ENCODE data around the gene FAM135A. TPM values are rescaled to one million over a fixed set of nuclear protein-coding genes. Genes with fewer than 3 reads are reported as not detected.

Gene FAM135A
- total and polyA plus RNA-seq, 2 experiments from 2014 or later = 35.2 to 68.7 TPM

DNA sequence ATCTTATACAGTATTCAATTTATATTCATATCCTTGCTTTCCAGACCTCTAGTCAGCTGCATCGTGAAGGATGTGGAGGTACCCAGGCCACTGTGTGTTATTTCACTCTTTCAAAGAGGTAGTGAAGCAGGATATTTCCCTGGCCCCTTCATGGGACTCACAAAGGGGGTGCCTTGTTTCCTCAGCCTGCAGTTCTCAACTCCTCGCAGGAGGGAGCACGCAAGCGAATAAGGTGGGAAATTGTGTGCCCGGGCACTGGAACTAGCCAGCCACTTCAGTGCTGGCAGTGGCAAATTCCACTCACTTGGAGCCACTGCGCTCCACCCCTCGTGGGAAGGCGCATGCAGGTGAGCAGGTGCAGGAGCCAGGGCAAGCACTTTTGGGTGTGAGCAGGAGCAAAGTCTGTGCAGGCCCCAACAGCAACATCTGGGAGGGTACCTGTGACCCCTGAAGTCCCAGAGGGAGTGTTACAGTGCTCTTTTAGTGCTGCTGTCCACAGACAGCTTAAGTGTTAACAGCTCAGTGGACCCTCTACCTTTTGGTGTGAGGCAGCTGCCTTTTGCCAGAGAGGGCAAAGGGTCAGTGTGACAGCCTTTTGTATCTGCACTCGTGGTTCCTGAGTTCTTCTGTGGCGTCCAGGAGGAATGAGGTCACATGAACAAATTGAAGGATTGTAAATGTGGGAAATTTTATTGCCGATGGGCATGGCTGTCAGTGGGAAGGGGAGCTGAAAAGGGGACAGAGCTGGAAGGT is 49.4 kb upstream of the FAM135A start:
- Histone ChIP-seq H3K4me1 (ENCODE audit: insufficient read depth) (no peaks in the 10 kb centered on the region), H4K20me1 (replicated peaks; ENCODE audit: insufficient read depth) (no peaks in the 10 kb centered on the region), H3K9me2 (ENCODE audit: insufficient read depth) (no peaks in the 10 kb centered on the region), H3K27me3 (ENCODE audit: insufficient read depth) (no peaks in the 10 kb centered on the region), H3K36me3 (ENCODE audit: insufficient read depth) (no peaks in the 10 kb centered on the region), H3F3A (replicated peaks; ENCODE audit: low read depth) (no peaks in the 10 kb centered on the region), H2AFZ (peak overlapping the region; percentile 69; the same call in 1 of the 2 replicates), H3K4me2 (no peak overlapping the region), H3K4me3 (no peak overlapping the region), H3K27ac (ENCODE audit: low read depth) (no peak overlapping the region), H3K79me2 (replicated peaks; ENCODE audit: insufficient read depth) (no peaks in the 10 kb centered on the region)
- TF ChIP-seq ZNF114 (CRISPR knock-in tag; IDR thresholded peaks at IDR 0.05) (no peak), POLR2AphosphoS5 (IDR thresholded peaks at IDR 0.05; ENCODE audit: low read depth) (no peak), EZH2phosphoT487 (IDR thresholded peaks at IDR 0.05; ENCODE audit: unreplicated experiment) (no peak), STAT1 (IDR thresholded peaks at IDR 0.05; ENCODE audit: unreplicated experiment) (no peak), EZH2 (IDR thresholded peaks at IDR 0.05; ENCODE audit: low read depth, unreplicated experiment) (no peak), JUNB (IDR thresholded peaks at IDR 0.05; ENCODE audit: unreplicated experiment) (no peak), ZNF331 (CRISPR knock-in tag; IDR thresholded peaks at IDR 0.05; ENCODE audit: low read depth) (no peak), NANOG (IDR thresholded peaks at IDR 0.05; ENCODE audit: borderline replicate concordance) (no peak), CREB1 (CRISPR knock-in tag; IDR thresholded peaks at IDR 0.05; ENCODE audit: low read depth) (no peak)
- TF ChIP-seq, protein P1, sequence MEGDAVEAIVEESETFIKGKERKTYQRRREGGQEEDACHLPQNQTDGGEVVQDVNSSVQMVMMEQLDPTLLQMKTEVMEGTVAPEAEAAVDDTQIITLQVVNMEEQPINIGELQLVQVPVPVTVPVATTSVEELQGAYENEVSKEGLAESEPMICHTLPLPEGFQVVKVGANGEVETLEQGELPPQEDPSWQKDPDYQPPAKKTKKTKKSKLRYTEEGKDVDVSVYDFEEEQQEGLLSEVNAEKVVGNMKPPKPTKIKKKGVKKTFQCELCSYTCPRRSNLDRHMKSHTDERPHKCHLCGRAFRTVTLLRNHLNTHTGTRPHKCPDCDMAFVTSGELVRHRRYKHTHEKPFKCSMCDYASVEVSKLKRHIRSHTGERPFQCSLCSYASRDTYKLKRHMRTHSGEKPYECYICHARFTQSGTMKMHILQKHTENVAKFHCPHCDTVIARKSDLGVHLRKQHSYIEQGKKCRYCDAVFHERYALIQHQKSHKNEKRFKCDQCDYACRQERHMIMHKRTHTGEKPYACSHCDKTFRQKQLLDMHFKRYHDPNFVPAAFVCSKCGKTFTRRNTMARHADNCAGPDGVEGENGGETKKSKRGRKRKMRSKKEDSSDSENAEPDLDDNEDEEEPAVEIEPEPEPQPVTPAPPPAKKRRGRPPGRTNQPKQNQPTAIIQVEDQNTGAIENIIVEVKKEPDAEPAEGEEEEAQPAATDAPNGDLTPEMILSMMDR (conservative IDR thresholded peaks at IDR 0.05; ENCODE audit: low read depth in 2 of 2) = no peak
- TF ChIP-seq, protein P2, sequence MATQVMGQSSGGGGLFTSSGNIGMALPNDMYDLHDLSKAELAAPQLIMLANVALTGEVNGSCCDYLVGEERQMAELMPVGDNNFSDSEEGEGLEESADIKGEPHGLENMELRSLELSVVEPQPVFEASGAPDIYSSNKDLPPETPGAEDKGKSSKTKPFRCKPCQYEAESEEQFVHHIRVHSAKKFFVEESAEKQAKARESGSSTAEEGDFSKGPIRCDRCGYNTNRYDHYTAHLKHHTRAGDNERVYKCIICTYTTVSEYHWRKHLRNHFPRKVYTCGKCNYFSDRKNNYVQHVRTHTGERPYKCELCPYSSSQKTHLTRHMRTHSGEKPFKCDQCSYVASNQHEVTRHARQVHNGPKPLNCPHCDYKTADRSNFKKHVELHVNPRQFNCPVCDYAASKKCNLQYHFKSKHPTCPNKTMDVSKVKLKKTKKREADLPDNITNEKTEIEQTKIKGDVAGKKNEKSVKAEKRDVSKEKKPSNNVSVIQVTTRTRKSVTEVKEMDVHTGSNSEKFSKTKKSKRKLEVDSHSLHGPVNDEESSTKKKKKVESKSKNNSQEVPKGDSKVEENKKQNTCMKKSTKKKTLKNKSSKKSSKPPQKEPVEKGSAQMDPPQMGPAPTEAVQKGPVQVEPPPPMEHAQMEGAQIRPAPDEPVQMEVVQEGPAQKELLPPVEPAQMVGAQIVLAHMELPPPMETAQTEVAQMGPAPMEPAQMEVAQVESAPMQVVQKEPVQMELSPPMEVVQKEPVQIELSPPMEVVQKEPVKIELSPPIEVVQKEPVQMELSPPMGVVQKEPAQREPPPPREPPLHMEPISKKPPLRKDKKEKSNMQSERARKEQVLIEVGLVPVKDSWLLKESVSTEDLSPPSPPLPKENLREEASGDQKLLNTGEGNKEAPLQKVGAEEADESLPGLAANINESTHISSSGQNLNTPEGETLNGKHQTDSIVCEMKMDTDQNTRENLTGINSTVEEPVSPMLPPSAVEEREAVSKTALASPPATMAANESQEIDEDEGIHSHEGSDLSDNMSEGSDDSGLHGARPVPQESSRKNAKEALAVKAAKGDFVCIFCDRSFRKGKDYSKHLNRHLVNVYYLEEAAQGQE (IDR thresholded peaks at IDR 0.05; ENCODE audit: unreplicated experiment) = no peak
- TF ChIP-seq, protein P3, sequence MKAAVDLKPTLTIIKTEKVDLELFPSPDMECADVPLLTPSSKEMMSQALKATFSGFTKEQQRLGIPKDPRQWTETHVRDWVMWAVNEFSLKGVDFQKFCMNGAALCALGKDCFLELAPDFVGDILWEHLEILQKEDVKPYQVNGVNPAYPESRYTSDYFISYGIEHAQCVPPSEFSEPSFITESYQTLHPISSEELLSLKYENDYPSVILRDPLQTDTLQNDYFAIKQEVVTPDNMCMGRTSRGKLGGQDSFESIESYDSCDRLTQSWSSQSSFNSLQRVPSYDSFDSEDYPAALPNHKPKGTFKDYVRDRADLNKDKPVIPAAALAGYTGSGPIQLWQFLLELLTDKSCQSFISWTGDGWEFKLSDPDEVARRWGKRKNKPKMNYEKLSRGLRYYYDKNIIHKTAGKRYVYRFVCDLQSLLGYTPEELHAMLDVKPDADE (IDR thresholded peaks at IDR 0.05) = no peak
- TF ChIP-seq, protein P4, sequence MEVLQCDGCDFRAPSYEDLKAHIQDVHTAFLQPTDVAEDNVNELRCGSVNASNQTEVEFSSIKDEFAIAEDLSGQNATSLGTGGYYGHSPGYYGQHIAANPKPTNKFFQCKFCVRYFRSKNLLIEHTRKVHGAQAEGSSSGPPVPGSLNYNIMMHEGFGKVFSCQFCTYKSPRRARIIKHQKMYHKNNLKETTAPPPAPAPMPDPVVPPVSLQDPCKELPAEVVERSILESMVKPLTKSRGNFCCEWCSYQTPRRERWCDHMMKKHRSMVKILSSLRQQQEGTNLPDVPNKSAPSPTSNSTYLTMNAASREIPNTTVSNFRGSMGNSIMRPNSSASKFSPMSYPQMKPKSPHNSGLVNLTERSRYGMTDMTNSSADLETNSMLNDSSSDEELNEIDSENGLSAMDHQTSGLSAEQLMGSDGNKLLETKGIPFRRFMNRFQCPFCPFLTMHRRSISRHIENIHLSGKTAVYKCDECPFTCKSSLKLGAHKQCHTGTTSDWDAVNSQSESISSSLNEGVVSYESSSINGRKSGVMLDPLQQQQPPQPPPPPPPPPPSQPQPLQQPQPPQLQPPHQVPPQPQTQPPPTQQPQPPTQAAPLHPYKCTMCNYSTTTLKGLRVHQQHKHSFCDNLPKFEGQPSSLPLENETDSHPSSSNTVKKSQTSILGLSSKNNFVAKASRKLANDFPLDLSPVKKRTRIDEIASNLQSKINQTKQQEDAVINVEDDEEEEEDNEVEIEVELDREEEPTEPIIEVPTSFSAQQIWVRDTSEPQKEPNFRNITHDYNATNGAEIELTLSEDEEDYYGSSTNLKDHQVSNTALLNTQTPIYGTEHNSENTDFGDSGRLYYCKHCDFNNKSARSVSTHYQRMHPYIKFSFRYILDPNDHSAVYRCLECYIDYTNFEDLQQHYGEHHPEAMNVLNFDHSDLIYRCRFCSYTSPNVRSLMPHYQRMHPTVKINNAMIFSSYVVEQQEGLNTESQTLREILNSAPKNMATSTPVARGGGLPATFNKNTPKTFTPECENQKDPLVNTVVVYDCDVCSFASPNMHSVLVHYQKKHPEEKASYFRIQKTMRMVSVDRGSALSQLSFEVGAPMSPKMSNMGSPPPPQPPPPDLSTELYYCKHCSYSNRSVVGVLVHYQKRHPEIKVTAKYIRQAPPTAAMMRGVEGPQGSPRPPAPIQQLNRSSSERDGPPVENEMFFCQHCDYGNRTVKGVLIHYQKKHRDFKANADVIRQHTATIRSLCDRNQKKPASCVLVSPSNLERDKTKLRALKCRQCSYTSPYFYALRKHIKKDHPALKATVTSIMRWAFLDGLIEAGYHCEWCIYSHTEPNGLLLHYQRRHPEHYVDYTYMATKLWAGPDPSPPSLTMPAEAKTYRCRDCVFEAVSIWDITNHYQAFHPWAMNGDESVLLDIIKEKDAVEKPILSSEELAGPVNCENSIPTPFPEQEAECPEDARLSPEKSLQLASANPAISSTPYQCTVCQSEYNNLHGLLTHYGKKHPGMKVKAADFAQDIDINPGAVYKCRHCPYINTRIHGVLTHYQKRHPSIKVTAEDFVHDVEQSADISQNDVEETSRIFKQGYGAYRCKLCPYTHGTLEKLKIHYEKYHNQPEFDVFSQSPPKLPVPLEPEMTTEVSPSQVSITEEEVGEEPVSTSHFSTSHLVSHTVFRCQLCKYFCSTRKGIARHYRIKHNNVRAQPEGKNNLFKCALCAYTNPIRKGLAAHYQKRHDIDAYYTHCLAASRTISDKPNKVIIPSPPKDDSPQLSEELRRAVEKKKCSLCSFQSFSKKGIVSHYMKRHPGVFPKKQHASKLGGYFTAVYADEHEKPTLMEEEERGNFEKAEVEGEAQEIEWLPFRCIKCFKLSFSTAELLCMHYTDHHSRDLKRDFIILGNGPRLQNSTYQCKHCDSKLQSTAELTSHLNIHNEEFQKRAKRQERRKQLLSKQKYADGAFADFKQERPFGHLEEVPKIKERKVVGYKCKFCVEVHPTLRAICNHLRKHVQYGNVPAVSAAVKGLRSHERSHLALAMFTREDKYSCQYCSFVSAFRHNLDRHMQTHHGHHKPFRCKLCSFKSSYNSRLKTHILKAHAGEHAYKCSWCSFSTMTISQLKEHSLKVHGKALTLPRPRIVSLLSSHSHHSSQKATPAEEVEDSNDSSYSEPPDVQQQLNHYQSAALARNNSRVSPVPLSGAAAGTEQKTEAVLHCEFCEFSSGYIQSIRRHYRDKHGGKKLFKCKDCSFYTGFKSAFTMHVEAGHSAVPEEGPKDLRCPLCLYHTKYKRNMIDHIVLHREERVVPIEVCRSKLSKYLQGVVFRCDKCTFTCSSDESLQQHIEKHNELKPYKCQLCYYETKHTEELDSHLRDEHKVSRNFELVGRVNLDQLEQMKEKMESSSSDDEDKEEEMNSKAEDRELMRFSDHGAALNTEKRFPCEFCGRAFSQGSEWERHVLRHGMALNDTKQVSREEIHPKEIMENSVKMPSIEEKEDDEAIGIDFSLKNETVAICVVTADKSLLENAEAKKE (CRISPR knock-in tag; IDR thresholded peaks at IDR 0.05) = no peak
- ATAC-seq (peak; percentile 36; the same call in 1 of the 3 replicates), DNase-seq (ENCODE audit: low spot score) (peak; percentile 33)
- Mint-ChIP-seq H3K36me3 (ENCODE audit: low read depth) (no peaks in the 10 kb centered on the region), H3K4me1 (no peaks in the 10 kb centered on the region), H3K4me3 (no peak overlapping the region), H3K27ac (no peak overlapping the region), H3K27me3 (ENCODE audit: insufficient read depth, low read depth, poor library complexity) (no peaks in the 10 kb centered on the region), H3K9me3 (no peaks in the 10 kb centered on the region)
